ENCODE results near the gene TEX11. TPM values are rescaled to one million over a fixed set of nuclear protein-coding genes. Genes with fewer than 3 reads are reported as not detected.
"Not testable (repeated sequence)": the region's sequence is repeated elsewhere in the genome, so short reads cannot be mapped to it uniquely, and the experiment has no call there.

The TEX11 gene
- not detected for total RNA-seq

GRCh38 chrX:70908541-70908940 lies at the start of gene TEX11:
Gene TEX11, minus strand, starts transcription at chrX:70908711. Its CDS starts 922 bp downstream, at chrX:70907789.
- Mint-ChIP-seq H3K4me3 (no peak within 1 kb of the TSS), H3K4me1 (no peaks in the 10 kb centered on the region), H3K36me3 (no peaks in the 10 kb centered on the region), H3K27me3 (no peaks in the 10 kb centered on the region), H3K9me3 (no peaks in the 10 kb centered on the region), H3K27ac (no peak within 1 kb of the TSS)
- DNase-seq = no peak

DNA sequence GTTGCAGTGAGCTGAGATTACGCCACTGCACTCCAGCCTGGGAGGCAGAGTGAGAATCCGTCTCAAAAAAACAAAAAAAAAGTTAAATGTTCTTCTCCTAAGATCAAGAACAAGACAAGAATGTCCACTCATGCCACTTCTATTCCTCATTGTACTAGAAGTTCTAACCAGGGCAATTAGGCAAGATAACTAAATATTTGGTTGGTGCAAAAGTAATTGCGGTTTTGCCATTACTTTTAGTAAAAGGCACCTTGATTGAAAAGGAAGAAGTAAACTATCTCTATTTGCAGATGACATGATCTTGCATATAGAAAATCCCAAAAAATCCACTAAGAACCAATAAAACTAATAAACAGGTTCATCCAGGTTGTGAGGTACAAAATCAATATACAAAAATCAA lies 46.4 kb upstream of the TEX11 start:
- no peaks in the 10 kb centered on the region for H3K9me3 Mint-ChIP-seq
- H3K4me1 Mint-ChIP-seq = no peaks in the 10 kb centered on the region
- H3K4me3 Mint-ChIP-seq = no peak overlapping the region
- H3K36me3 Mint-ChIP-seq = no peaks in the 10 kb centered on the region
- H3K27ac Mint-ChIP-seq = no peak overlapping the region
- DNase-seq = no peak
- H3K27me3 Mint-ChIP-seq = peaks cover 1% of the 10 kb centered on the region

DNA sequence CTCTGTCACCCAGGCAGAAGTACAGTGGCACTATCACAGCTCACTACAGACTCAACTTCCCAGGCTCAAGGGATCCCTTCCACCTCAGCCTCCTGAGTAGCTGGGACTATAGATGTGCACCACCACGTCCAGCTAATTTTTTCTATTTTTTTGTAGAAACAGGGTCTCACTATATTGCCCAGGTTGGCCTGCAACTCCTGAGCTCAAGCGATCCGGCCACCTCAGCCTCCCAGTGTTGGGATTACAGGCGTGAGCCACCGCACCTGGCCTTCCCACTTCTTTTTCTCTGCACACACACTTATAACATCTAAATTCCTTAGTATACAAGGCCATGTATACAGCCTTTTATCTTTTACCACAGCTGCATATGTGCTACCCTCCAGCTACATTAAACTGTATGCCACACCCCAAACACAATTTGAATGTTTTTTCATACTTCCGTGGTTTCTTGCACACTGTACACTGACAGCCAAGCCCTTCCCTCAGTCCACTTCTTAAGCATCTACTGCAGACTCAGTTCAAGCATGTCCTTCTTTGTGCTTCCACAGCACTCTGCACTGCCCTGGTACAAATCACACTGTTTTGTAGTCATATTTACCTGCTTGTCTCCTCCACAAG lies 15.9 kb upstream of the TEX11 start:
- Mint-ChIP-seq H3K27me3 (no peaks in the 10 kb centered on the region), H3K4me3 (no peak overlapping the region), H3K4me1 (peaks cover 6% of the 10 kb centered on the region)

DNA sequence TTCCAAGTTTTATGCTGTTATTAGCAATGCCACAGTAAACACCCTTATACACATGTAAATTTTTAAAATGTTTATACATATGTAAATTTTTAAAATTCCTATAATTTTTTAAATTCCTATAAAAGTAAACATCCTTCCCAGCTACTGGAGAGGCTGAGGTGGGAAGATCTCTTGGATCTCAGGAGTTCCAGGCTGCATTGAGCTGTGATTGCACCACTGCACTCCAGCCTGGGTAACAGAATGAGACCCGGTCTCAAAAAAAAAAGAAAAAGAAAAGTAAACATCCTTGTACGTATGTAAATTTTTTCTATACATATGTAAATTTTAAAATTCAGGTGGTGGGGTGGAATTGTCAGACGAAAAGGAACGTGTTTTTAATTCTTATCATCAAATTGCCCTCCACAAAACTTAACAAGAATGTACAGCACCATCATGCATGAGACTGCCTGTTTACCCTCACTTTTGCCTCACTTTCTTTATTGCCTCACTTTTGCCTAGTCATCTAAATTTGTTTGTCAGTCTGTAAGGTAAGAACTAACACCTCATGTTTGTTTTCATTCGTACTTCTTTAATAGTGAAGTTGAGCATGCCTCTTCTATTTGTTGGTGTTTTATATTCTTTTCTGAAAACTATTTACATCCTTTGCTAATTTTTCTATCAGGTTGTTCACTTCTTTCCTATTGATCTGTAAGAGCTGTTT lies 14.4 kb upstream of the TEX11 start:
- Mint-ChIP-seq H3K4me3 (no peak overlapping the region), H3K36me3 (no peaks in the 10 kb centered on the region), H3K27ac (no peak overlapping the region), H3K9me3 (no peaks in the 10 kb centered on the region), H3K27me3 (no peaks in the 10 kb centered on the region), H3K4me1 (peaks cover 6% of the 10 kb centered on the region)
- no peak for DNase-seq

More for the DNA sequence above, 15.9 kb upstream of the TEX11 start:
- H3K27ac Mint-ChIP-seq = no peak overlapping the region
- no peak for DNase-seq
- H3K9me3 Mint-ChIP-seq = no peaks in the 10 kb centered on the region
- H3K36me3 Mint-ChIP-seq = no peaks in the 10 kb centered on the region

DNA sequence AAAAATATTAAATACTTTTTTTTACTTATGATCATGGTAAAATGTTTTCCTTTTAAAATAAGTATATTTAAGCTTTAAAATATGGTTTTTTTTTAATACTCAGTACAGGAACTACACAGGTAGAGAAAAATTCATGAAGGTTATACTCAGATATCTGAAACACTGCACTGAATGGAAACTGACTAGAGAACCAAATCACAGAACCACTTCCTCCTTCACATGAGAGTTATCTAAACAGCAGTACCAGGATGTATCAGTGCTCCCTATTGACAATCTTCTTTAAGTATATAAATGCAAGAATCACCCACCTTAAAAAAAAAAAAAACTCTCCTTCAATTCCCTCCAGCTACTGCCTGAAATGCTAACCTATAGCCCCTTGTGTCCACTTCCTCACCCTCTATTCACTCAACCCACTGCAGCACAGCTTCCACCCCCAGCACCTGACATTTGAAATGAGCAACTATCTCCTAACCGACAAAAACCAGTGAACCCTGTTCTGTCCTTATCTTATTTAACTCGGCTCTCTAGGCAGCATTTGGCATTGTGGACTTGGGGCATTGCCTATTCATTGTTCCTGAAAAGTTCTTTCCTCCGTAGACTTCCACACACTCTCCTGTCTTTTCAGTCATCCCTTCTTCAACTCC lies 13.3 kb upstream of the TEX11 start:
- Mint-ChIP-seq H3K4me3 (no peak overlapping the region), H3K36me3 (no peaks in the 10 kb centered on the region), H3K27ac (no peak overlapping the region), H3K4me1 (peaks cover 6% of the 10 kb centered on the region), H3K9me3 (no peaks in the 10 kb centered on the region), H3K27me3 (no peaks in the 10 kb centered on the region)
- no peak for DNase-seq

DNA sequence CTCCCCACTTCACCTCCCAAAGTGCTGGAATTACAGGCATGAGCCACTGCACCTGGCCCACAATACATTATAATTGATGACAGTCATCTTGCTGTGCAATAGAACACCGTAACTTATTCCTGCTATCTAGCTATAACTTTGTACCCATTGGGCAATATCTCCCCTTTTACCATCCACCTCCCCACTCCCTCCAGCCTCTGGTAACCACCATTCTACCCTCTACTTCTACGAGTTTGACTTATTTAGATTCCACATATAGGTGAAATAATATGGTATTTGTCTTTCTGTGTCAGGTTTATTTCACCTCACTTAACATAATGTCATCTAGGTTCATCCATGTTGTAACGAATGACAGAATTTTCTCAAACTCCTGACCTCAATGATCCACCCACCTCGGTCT lies 8.2 kb upstream of the TEX11 start:
- Mint-ChIP-seq H3K36me3 (no peaks in the 10 kb centered on the region), H3K27ac (no peak overlapping the region), H3K4me1 (peaks cover under 1% of the 10 kb centered on the region), H3K27me3 (no peaks in the 10 kb centered on the region), H3K4me3 (no peak overlapping the region), H3K9me3 (no peaks in the 10 kb centered on the region)
- DNase-seq = no peak

GRCh38 chrX:70907900-70908299 lies 611 bp downstream of the TEX11 start:
- no peaks in the 10 kb centered on the region for H3K27me3 Mint-ChIP-seq
- H3K9me3 Mint-ChIP-seq = no peaks in the 10 kb centered on the region
- no peak overlapping the region for H3K27ac Mint-ChIP-seq
- no peak for DNase-seq
- no peaks in the 10 kb centered on the region for H3K36me3 Mint-ChIP-seq
- no peaks in the 10 kb centered on the region for H3K4me1 Mint-ChIP-seq
- no peak overlapping the region for H3K4me3 Mint-ChIP-seq

GRCh38 chrX:70901465-70901864 lies 7.0 kb downstream of the TEX11 start:
- Mint-ChIP-seq H3K9me3 (peaks cover 1% of the 10 kb centered on the region), H3K4me1 (no peaks in the 10 kb centered on the region), H3K27ac (no peak overlapping the region), H3K27me3 (no peaks in the 10 kb centered on the region), H3K36me3 (no peaks in the 10 kb centered on the region), H3K4me3 (no peak overlapping the region)
- no peak for DNase-seq

DNA sequence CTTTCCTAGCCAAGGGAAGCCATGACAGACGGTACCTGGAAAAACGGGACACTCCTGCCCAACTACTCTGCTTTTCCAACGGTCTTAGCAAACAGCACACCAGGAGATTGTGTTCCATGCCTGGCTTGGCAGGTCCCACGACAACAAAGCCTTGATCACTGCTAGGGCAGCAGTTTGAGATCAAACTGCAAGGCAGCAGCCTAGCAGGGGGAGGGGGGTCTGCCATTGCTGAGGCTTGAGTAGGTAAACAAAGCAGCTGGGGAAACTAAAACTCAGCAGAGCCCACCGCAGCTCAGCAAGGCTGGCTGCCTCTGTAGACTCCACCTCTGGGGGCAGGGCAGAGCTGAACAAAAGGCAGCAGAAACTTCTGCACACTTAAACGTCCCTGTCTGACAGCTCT lies 18.1 kb downstream of the TEX11 start:
- H3K36me3 Mint-ChIP-seq, H3K4me3 Mint-ChIP-seq, H3K27ac Mint-ChIP-seq, H3K4me1 Mint-ChIP-seq, DNase-seq, H3K9me3 Mint-ChIP-seq: not testable (repeated sequence)
- peaks cover 10% of the 10 kb centered on the region for H3K27me3 Mint-ChIP-seq

- H3K4me3 Mint-ChIP-seq = no peak overlapping the region
- H3K27ac Mint-ChIP-seq = no peak overlapping the region
- no peak for DNase-seq
- peaks cover 2% of the 10 kb centered on the region for H3K4me1 Mint-ChIP-seq
- no peaks in the 10 kb centered on the region for H3K9me3 Mint-ChIP-seq
- no peaks in the 10 kb centered on the region for H3K27me3 Mint-ChIP-seq
- no peaks in the 10 kb centered on the region for H3K36me3 Mint-ChIP-seq
Measured at GRCh38 chrX:70878902-70879301, 29.6 kb downstream of the TEX11 start.

GRCh38 chrX:70852294-70852693 lies 56.2 kb downstream of the TEX11 start:
- Mint-ChIP-seq H3K27me3 (no peaks in the 10 kb centered on the region), H3K36me3 (no peaks in the 10 kb centered on the region), H3K9me3 (no peaks in the 10 kb centered on the region), H3K4me1 (no peaks in the 10 kb centered on the region), H3K27ac (no peak overlapping the region), H3K4me3 (no peak overlapping the region)
- no peak for DNase-seq

DNA sequence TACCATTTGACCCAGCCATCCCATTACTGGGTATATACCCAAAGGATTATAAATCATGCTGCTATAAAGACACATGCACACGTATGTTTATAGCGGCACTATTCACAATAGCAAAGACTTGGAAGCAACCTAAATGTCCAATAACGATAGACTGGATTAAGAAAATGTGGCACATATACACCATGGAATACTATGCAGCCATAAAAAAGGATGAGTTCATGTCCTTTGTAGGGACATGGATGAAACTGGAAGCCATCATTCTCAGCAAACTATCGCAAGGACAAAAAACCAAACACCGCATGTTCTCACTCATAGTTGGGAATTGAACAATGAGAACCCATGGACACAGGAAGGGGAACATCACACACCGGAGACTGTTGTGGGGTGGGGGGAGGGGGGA lies 64.4 kb downstream of the TEX11 start:
- H3K4me1 Mint-ChIP-seq, H3K9me3 Mint-ChIP-seq, H3K36me3 Mint-ChIP-seq, H3K4me3 Mint-ChIP-seq, DNase-seq, H3K27ac Mint-ChIP-seq, H3K27me3 Mint-ChIP-seq: not testable (repeated sequence)

DNA sequence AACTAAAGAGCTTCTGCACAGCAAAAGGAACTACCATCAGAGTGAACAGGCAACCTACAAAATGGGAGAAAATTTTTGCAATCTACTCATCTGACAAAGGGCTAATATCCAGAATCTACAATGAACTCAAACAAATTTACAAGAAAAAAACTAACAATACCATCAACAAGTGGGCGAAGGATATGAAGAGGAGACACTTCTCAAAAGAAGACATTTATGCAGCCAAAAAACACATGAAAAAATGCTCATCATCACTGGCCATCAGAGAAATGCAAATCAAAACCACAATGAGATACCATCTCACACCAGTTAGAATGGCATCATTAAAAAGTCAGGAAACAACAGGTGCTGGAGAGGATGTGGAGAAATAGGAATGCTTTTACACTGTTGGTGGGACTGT lies 64.9 kb downstream of the TEX11 start:
- H3K4me3 Mint-ChIP-seq, H3K9me3 Mint-ChIP-seq, H3K27me3 Mint-ChIP-seq, H3K36me3 Mint-ChIP-seq, DNase-seq, H3K4me1 Mint-ChIP-seq, H3K27ac Mint-ChIP-seq: not testable (repeated sequence)

GRCh38 chrX:70834589-70834988 lies 73.9 kb downstream of the TEX11 start:
- no peaks in the 10 kb centered on the region for H3K9me3 Mint-ChIP-seq
- H3K27ac Mint-ChIP-seq = no peak overlapping the region
- no peaks in the 10 kb centered on the region for H3K4me1 Mint-ChIP-seq
- DNase-seq = no peak
- no peaks in the 10 kb centered on the region for H3K36me3 Mint-ChIP-seq
- no peaks in the 10 kb centered on the region for H3K27me3 Mint-ChIP-seq
- no peak overlapping the region for H3K4me3 Mint-ChIP-seq

DNA sequence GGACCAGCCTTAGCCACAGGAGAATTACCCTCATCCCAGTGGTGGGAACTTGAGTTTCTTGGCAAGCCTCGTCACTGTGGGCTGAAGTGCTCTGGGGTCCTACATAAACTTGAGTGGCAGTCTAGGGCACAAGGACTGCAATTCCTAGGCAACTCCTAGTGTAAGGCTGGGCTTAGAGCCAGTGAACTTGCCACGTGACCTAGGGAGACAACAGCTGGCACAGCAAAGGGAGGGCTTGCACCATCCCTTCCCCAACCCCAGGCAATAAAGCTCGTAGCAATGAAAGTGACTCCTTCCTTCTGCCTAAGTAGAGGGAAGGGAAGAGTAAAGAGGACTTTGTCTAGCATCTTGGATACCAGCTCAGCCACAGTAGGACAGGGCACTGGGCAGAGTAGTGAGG lies 81.8 kb downstream of the TEX11 start:
- no peaks in the 10 kb centered on the region for H3K9me3 Mint-ChIP-seq

GRCh38 chrX:70825366-70825765 lies 83.1 kb downstream of the TEX11 start:
- Mint-ChIP-seq H3K27ac (no peak overlapping the region), H3K4me3 (no peak overlapping the region)

More for the DNA sequence above, 81.8 kb downstream of the TEX11 start:
- DNase-seq = no peak
- Mint-ChIP-seq H3K4me1 (no peaks in the 10 kb centered on the region), H3K4me3 (no peak overlapping the region), H3K27ac (no peak overlapping the region), H3K27me3 (no peaks in the 10 kb centered on the region), H3K36me3 (no peaks in the 10 kb centered on the region)

More at GRCh38 chrX:70825366-70825765, 83.1 kb downstream of the TEX11 start:
- no peaks in the 10 kb centered on the region for H3K36me3 Mint-ChIP-seq
- DNase-seq = no peak
- H3K4me1 Mint-ChIP-seq = no peaks in the 10 kb centered on the region
- H3K27me3 Mint-ChIP-seq = no peaks in the 10 kb centered on the region
- peaks cover 3% of the 10 kb centered on the region for H3K9me3 Mint-ChIP-seq

All from activated naive CD8-positive, alpha-beta T cell treated with anti-CD3 and anti-CD28 coated beads for 36 hours (primary cell).